ENCODE results near the gene TBX5. TPM values are rescaled to one million over a fixed set of nuclear protein-coding genes. Genes with fewer than 3 reads are reported as not detected.

TBX5 gene
- total RNA-seq, 3 donors from 2014 or later, result not detected

- no peak for DNase-seq
- TF ChIP-seq CTCF (IDR thresholded peaks at IDR 0.05), result no peak
- H3K4me3 ChIP-seq, result no peak overlapping the region
- no peak for ATAC-seq
- intact Hi-C loops (cut with DNase I, micrococcal nuclease), result no loop called here
- no peaks in the 10 kb centered on the region for H3K4me1 ChIP-seq (ENCODE audit: low read depth)
- H3K36me3 ChIP-seq (ENCODE audit: low read depth), result no peaks in the 10 kb centered on the region
- no peaks in the 10 kb centered on the region for H3K9me3 ChIP-seq
Observed at GRCh38 chr12:114393569-114393968, 12.4 kb downstream of the TBX5 start.

- H3K4me1 ChIP-seq (ENCODE audit: low read depth), result no peaks in the 10 kb centered on the region
- H3K36me3 ChIP-seq (ENCODE audit: low read depth), result no peaks in the 10 kb centered on the region
- TF ChIP-seq CTCF (IDR thresholded peaks at IDR 0.05), result no peak
- intact Hi-C loops (cut with DNase I, micrococcal nuclease), result no loop called here
- no peak for DNase-seq
- H3K4me3 ChIP-seq, result no peak overlapping the region
- no peaks in the 10 kb centered on the region for H3K9me3 ChIP-seq
- ATAC-seq, result no peak
Observed at GRCh38 chr12:114392909-114393308, 13.0 kb downstream of the TBX5 start.

GRCh38 chr12:114391088-114391487 lies 14.9 kb downstream of the TBX5 start:
- no peaks in the 10 kb centered on the region for H3K9me3 ChIP-seq
- no peak for ATAC-seq
- no peak for TF ChIP-seq CTCF (IDR thresholded peaks at IDR 0.05)
- intact Hi-C loops (cut with DNase I, micrococcal nuclease), result no loop called here
- no peaks in the 10 kb centered on the region for H3K36me3 ChIP-seq (ENCODE audit: low read depth)
- H3K4me1 ChIP-seq (ENCODE audit: low read depth), result no peaks in the 10 kb centered on the region
- H3K4me3 ChIP-seq, result no peak overlapping the region
- DNase-seq, result no peak

GRCh38 chr12:114384739-114385138 lies 21.2 kb downstream of the TBX5 start:
- H3K4me1 ChIP-seq (ENCODE audit: low read depth), result no peaks in the 10 kb centered on the region
- no peaks in the 10 kb centered on the region for H3K9me3 ChIP-seq
- H3K4me3 ChIP-seq, result no peak overlapping the region
- TF ChIP-seq CTCF (IDR thresholded peaks at IDR 0.05), result no peak
- ATAC-seq (no peak), DNase-seq (no peak)
- intact Hi-C loops (cut with DNase I, micrococcal nuclease), result no loop called here
- H3K36me3 ChIP-seq (ENCODE audit: low read depth), result no peaks in the 10 kb centered on the region

- H3K4me1 ChIP-seq (ENCODE audit: low read depth), result no peaks in the 10 kb centered on the region
- DNase-seq, result no peak
- no peak for ATAC-seq
- no peak for TF ChIP-seq CTCF (IDR thresholded peaks at IDR 0.05)
- no peaks in the 10 kb centered on the region for H3K36me3 ChIP-seq (ENCODE audit: low read depth)
- H3K9me3 ChIP-seq, result no peaks in the 10 kb centered on the region
- H3K4me3 ChIP-seq, result no peak overlapping the region
- intact Hi-C loops (cut with DNase I, micrococcal nuclease), result no loop called here
Observed at GRCh38 chr12:114381177-114381576, 24.8 kb downstream of the TBX5 start.

GRCh38 chr12:114371733-114372132 lies 34.2 kb downstream of the TBX5 start:
- no peak for DNase-seq
- H3K4me1 ChIP-seq (ENCODE audit: low read depth), result no peaks in the 10 kb centered on the region
- no peaks in the 10 kb centered on the region for H3K36me3 ChIP-seq (ENCODE audit: low read depth)
- TF ChIP-seq CTCF (IDR thresholded peaks at IDR 0.05), result no peak
- intact Hi-C loops (cut with DNase I, micrococcal nuclease), result no loop called here
- no peak for ATAC-seq
- H3K9me3 ChIP-seq, result no peaks in the 10 kb centered on the region
- no peak overlapping the region for H3K4me3 ChIP-seq

Data from mucosa of descending colon (tissue), 3 donors.